SK-N-SH (cell line): ENCODE results near the gene KIAA0319L. TPM values are rescaled to one million over a fixed set of nuclear protein-coding genes. Genes with fewer than 3 reads are reported as not detected.

Source experiments
- CTCF ChIA-PET: fragments of 300-600, 350-600 bp; formaldehyde crosslinking; extraction: SDS; loops from one replicate; lab custom pipeline; 2021; lab: Yijun Ruan, JAX
- POLR2A ChIA-PET: fragments of 350-600 bp; sonication (Branson Sonifier 250); formaldehyde crosslinking; extraction: SDS; loops from one replicate; lab custom pipeline; 2020; ENCODE audit warnings: antibody characterized with exemption, inconsistent platforms; lab: Yijun Ruan, JAX
- DNase-seq: peaks from one replicate; pipeline ENCODE4 v3.0.0; 2012
- H2AFZ ChIP-seq: fragments of 200-600 bp; sonication (generic); 2 replicates; pipeline ENCODE4 v1.8.1; 2016; ENCODE audit warnings: antibody characterized with exemption, mild to moderate bottlenecking, low read depth
- H3F3A ChIP-seq: fragments of 200-600 bp; sonication (generic); replicated peaks from 2 replicates; pipeline ENCODE3; 2016; ENCODE audit warnings: antibody characterized with exemption, mild to moderate bottlenecking; ENCODE audit not compliant: insufficient read depth
- H3K27ac ChIP-seq, 2 experiments: fragments of 200-500 bp in 1 of 2; fragments of 200-600 bp in 1 of 2; sonication (Bioruptor generic) in 1 of 2; sonication (generic), shearing (Covaris generic) in 1 of 2; 2 replicates each; pipeline versions ENCODE4 v1.5.1 to v1.6.1; 2014 to 2016; ENCODE audit warnings: low read depth in 2 of 2, inconsistent platforms in 1 of 2, low read length in 1 of 2, mild to moderate bottlenecking in 1 of 2, mixed read lengths in 1 of 2
- H3K27me3 ChIP-seq: fragments of 200-600 bp; sonication (generic), shearing (Covaris generic); 2 replicates; pipeline ENCODE4 v1.6.1; 2016; ENCODE audit warnings: mixed run types; ENCODE audit not compliant: insufficient read depth
- H3K36me3 ChIP-seq, 2 experiments: fragments of 200-500 bp in 1 of 2; fragments of 200-600 bp in 1 of 2; sonication (Bioruptor generic) in 1 of 2; sonication (generic) in 1 of 2; replicated peaks in 1 of 2; 2 replicates each; pipeline versions ENCODE3 to v1.5.1; 2014 to 2016; ENCODE audit warnings: low read length in 1 of 2, mild to moderate bottlenecking in 1 of 2; ENCODE audit not compliant: insufficient read depth in 2 of 2, control insufficient read depth in 1 of 2
- H3K4me1 ChIP-seq, 2 experiments: fragments of 200-500 bp in 1 of 2; fragments of 200-600 bp in 1 of 2; sonication (Bioruptor generic) in 1 of 2; sonication (generic), shearing (Covaris generic) in 1 of 2; 2 replicates each; pipeline versions ENCODE4 v1.5.1 to v1.6.1; 2014 to 2016; ENCODE audit warnings: low read depth in 1 of 2, low read length in 1 of 2, mixed run types in 1 of 2; ENCODE audit not compliant: insufficient read depth in 2 of 2, control insufficient read depth in 1 of 2
- H3K4me2 ChIP-seq: fragments of 200-600 bp; sonication (generic), shearing (Covaris generic); 2 replicates; pipeline ENCODE4 v1.6.1; 2017; ENCODE audit warnings: mixed run types
- H3K4me3 ChIP-seq, 2 experiments: fragments of 200-500 bp in 1 of 2; fragments of 200-600 bp in 1 of 2; sonication (Bioruptor generic) in 1 of 2; sonication (generic), shearing (Covaris generic) in 1 of 2; 2 replicates each; pipeline versions ENCODE4 v1.5.1 to v1.8.1; 2014 to 2016; ENCODE audit warnings: low read depth in 2 of 2, inconsistent platforms in 1 of 2, low read length in 1 of 2, mild to moderate bottlenecking in 1 of 2, mixed read lengths in 1 of 2, moderate library complexity in 1 of 2
- H3K79me2 ChIP-seq: fragments of 200-600 bp; sonication (generic); 2 replicates; pipeline ENCODE4 v1.8.1; 2017; ENCODE audit warnings: mild to moderate bottlenecking; ENCODE audit not compliant: insufficient read depth
- H3K9ac ChIP-seq: fragments of 200-600 bp; sonication (generic); 2 replicates; pipeline ENCODE4 v1.6.1; 2017; ENCODE audit warnings: mixed run types
- H3K9me2 ChIP-seq: fragments of 200-600 bp; sonication (generic); 2 replicates; pipeline ENCODE4 v1.6.1; 2017; ENCODE audit warnings: mixed run types
- H3K9me3 ChIP-seq: fragments of 200-600 bp; sonication (generic); 2 replicates; pipeline ENCODE4 v1.6.1; 2017; ENCODE audit warnings: mixed run types, mild to moderate bottlenecking, moderate library complexity
- H4K20me1 ChIP-seq: fragments of 200-600 bp; sonication (generic); 2 replicates; pipeline ENCODE4 v1.6.1; 2017; ENCODE audit warnings: mild to moderate bottlenecking, mixed run types; ENCODE audit not compliant: insufficient read depth
- EZH2phosphoT487 ChIP-seq: fragments of 200-600 bp; sonication (generic); IDR thresholded peaks from 2 replicates; pipeline ENCODE4 v1.6.1; 2017; ENCODE audit warnings: low read depth, mixed run types, mild to moderate bottlenecking, antibody characterized with exemption, moderate library complexity, borderline replicate concordance
- GABPA ChIP-seq: IDR thresholded peaks from 2 replicates; pipeline ENCODE4 v1.4.0; 2012; ENCODE audit warnings: low read depth, mild to moderate bottlenecking
- JUND ChIP-seq: IDR thresholded peaks from 2 replicates; pipeline ENCODE4 v1.4.0; 2012
- REST ChIP-seq: IDR thresholded peaks from 2 replicates; pipeline ENCODE4 v1.6.1; 2012; ENCODE audit warnings: mild to moderate bottlenecking, low read depth, low read length, moderate library complexity
- RFX5 ChIP-seq: IDR thresholded peaks from 2 replicates; pipeline ENCODE4 v1.6.1; 2012; ENCODE audit warnings: mild to moderate bottlenecking, improper control_type of control experiment, low read length
- SMC3 ChIP-seq: IDR thresholded peaks from 2 replicates; pipeline ENCODE4 v1.6.1; 2012; ENCODE audit warnings: low read depth, low read length, improper control_type of control experiment
- YY1 ChIP-seq: IDR thresholded peaks from 2 replicates; pipeline ENCODE4 v1.4.0; 2012; ENCODE audit warnings: low read depth, mild to moderate bottlenecking
- WGBS: methylation state at CpG from one replicate; pipeline ENCODE4 v1.1.6; 2017; ENCODE audit warnings: low lambda C conversion rate; 5-methylcytosine and 5-hydroxymethylcytosine counted together
- polyA plus RNA-seq, 3 experiments: library from polyadenylated mRNA; depleted of rRNA; stranded (reverse); fragments of >200 nt; gene quantifications; 2 replicates each; pipeline ENCODE4 v1.2.3, GENCODE V29; 2012
- TF ChIP-seq, protein P1 (sequence below): fragments of 150-350 bp; IDR thresholded peaks from 2 replicates; pipeline ENCODE4 v1.6.1; 2017; ENCODE audit warnings: antibody characterized with exemption, low read length, low read depth, borderline replicate concordance

KIAA0319L gene
- polyA plus RNA-seq, 1 of the 3 experiments (the other 2 are of a cell fraction): 51.9 TPM

DNA sequence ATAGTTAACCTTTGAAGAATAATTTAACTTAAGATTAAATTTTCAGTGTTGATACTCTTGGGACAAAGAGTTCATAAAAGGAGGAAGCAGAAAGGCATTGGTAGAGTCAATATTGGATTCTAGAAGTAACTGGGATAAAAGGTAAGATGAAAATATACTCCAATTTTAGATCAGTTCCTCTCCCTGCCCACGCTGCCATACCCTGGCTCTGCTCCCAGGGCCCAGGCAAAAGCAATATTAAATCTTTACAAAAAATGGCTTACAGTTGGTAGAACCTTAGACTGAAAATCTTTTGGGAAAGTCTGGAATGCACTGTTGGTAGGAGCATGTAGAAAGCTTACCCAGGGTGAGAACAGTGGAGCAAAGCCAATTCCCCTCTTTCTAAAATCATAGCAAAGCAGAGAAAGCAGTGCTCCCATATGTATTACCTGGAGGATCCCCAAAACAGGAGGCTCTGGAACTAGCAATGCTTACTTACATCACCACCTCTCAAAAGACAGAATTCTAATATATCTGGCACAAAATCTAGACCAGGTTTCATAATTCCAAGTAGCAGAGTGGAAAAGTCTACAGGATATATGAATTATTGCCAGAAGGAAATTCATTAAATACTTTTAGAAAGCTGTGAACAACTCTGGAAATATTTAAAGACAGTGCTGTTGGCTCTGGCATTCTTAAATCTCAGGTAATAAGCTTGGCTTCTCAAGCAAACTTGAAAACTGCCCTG lies 24.5 kb downstream of the KIAA0319L start:
- POLR2A ChIA-PET: no interaction called here
- H3K27ac ChIP-seq: no peak overlapping the region; a peak in 1 of 4 replicates
- H3K4me2 ChIP-seq: no peak overlapping the region

GRCh38 chr1:35531368-35531767 lies 25.8 kb downstream of the KIAA0319L start:
- Histone ChIP-seq H3K27me3 (no peaks in the 10 kb centered on the region), H3K36me3 (peaks cover 22 to 24% of the 10 kb centered on the region in 2 experiments), H3K9me2 (no peaks in the 10 kb centered on the region)
- no peak for TF ChIP-seq SMC3
- no peak for TF ChIP-seq GABPA
- TF ChIP-seq, all 33 proteins: peak for 0
- Histone ChIP-seq H3K27ac (no peak overlapping the region), H3K9ac (no peak overlapping the region), H2AFZ (no peak overlapping the region), H3K4me1 (peaks cover 0 to 7% of the 10 kb centered on the region in 2 experiments; a peak in 2 of 4 replicates), H3K9me3 (peaks cover 4% of the 10 kb centered on the region; the same call in 1 of the 2 replicates), H3K79me2 (peaks cover 35% of the 10 kb centered on the region), H3F3A (no peaks in the 10 kb centered on the region), H3K4me3 (no peak overlapping the region), H3K4me2 (no peak overlapping the region), H4K20me1 (peaks cover 5% of the 10 kb centered on the region; the same call in 1 of the 2 replicates)
- WGBS: 56% methylated on average over 2 of the region's 6 CpGs
- ChIA-PET POLR2A (no interaction called here), CTCF (no interaction called here)
- no peak for DNase-seq

More for the DNA sequence above, 24.5 kb downstream of the KIAA0319L start:
- 90% methylated on average over 1 of the region's 1 CpG for WGBS
- Histone ChIP-seq H3K27me3 (no peaks in the 10 kb centered on the region), H3K9ac (no peak overlapping the region), H2AFZ (no peak overlapping the region), H4K20me1 (peaks cover 5% of the 10 kb centered on the region; the same call in 1 of the 2 replicates), H3K79me2 (peaks cover 47% of the 10 kb centered on the region), H3K9me3 (0 out of 2 replicates have a peak, but pooled peaks cover 4% of the 10 kb centered on the region), H3K9me2 (no peaks in the 10 kb centered on the region), H3F3A (no peaks in the 10 kb centered on the region), H3K36me3 (peaks cover 27 to 31% of the 10 kb centered on the region in 2 experiments), H3K4me3 (no peak overlapping the region), H3K4me1 (peaks cover 3 to 11% of the 10 kb centered on the region in 2 experiments; a peak in 3 of 4 replicates)
- TF ChIP-seq GABPA: no peak
- TF ChIP-seq EZH2phosphoT487: no peak
- no peak for TF ChIP-seq REST
- TF ChIP-seq, protein P1, sequence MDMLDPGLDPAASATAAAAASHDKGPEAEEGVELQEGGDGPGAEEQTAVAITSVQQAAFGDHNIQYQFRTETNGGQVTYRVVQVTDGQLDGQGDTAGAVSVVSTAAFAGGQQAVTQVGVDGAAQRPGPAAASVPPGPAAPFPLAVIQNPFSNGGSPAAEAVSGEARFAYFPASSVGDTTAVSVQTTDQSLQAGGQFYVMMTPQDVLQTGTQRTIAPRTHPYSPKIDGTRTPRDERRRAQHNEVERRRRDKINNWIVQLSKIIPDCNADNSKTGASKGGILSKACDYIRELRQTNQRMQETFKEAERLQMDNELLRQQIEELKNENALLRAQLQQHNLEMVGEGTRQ: no peak
- no peak for TF ChIP-seq RFX5
- no peak for TF ChIP-seq YY1
- no peak for TF ChIP-seq JUND
- TF ChIP-seq SMC3: no peak
- DNase-seq: no peak
- CTCF ChIA-PET: interaction anchor here (1.2 kb wide), 1 partner anchor 88 kb away, joined by 4 read pairs; no protein-coding TSS in a partner anchor
